ENCODE results near the gene STAM2. TPM values are rescaled to one million over a fixed set of nuclear protein-coding genes. Genes with fewer than 3 reads are reported as not detected.
A peak's percentile ranks its signal among the peaks of the same experiment; 100 is the strongest.
"Not testable (repeated sequence)": the region's sequence is repeated elsewhere in the genome, so short reads cannot be mapped to it uniquely, and the experiment has no call there.

STAM2 gene
- total and polyA plus RNA-seq, 3 experiments from 2014 or later: 3.7 to 19.8 (median 19.6) TPM

- ChIA-PET POLR2A (no interaction called here), CTCF (no interaction called here)
- H3K27me3 Mint-ChIP-seq: no peaks in the 10 kb centered on the region
- peaks cover 33 to 48% (median 45%) of the 10 kb centered on the region in 3 donors for H3K4me1 Mint-ChIP-seq
- no peak overlapping the region for H3K4me3 Mint-ChIP-seq
- peak overlapping the region in 2 of 8 donors; percentile 42 to 82 for H3K27ac Mint-ChIP-seq
- H3K9me3 Mint-ChIP-seq: peaks cover 0 to 3% (median 0%) of the 10 kb centered on the region in 5 donors
- no peaks in the 10 kb centered on the region for H3K27me3 ChIP-seq (ENCODE audit: insufficient read depth, low read length, poor library complexity, severe bottlenecking)
- no peaks in the 10 kb centered on the region for H3K9me3 ChIP-seq (ENCODE audit: low read length)
- DNase-seq: no peak
- H3K36me3 Mint-ChIP-seq: peaks cover 10 to 23% (median 16%) of the 10 kb centered on the region in 3 donors
- H3K36me3 ChIP-seq (ENCODE audit: insufficient read depth, low read length): no peaks in the 10 kb centered on the region
- H3K4me3 ChIP-seq (ENCODE audit: low read length): no peak overlapping the region
- no peak overlapping the region for H3K27ac ChIP-seq (ENCODE audit: low read depth, low read length)
- no peaks in the 10 kb centered on the region for H3K4me1 ChIP-seq (ENCODE audit: insufficient read depth, low read length)
Observed at GRCh38 chr2:152161598-152161997, 14.0 kb downstream of the STAM2 start.

- not testable (repeated sequence) for H3K27ac ChIP-seq (ENCODE audit: low read depth, low read length); H3K9me3 Mint-ChIP-seq
- H3K36me3 Mint-ChIP-seq: peaks cover 10 to 23% (median 16%) of the 10 kb centered on the region in 3 donors
Observed at GRCh38 chr2:152160378-152160777, 15.2 kb downstream of the STAM2 start.

GRCh38 chr2:152157253-152157652, 18.3 kb downstream of the STAM2 start:
- H3K4me3 ChIP-seq (ENCODE audit: low read length): no peak overlapping the region
- no peaks in the 10 kb centered on the region for H3K36me3 ChIP-seq (ENCODE audit: insufficient read depth, low read length)
- Mint-ChIP-seq H3K27me3 (no peaks in the 10 kb centered on the region), H3K27ac (peak overlapping the region in 1 of 8 donors; percentile 23), H3K4me3 (no peak overlapping the region), H3K4me1 (peaks cover 38 to 58% (median 48%) of the 10 kb centered on the region in 3 donors), H3K9me3 (peaks cover 0 to 3% (median 0%) of the 10 kb centered on the region in 5 donors), H3K36me3 (peaks cover 13 to 26% (median 13%) of the 10 kb centered on the region in 3 donors)
- H3K27ac ChIP-seq (ENCODE audit: low read depth, low read length): no peak overlapping the region
- H3K27me3 ChIP-seq (ENCODE audit: insufficient read depth, low read length, poor library complexity, severe bottlenecking): no peaks in the 10 kb centered on the region
- ChIA-PET POLR2A (no interaction called here), CTCF (interaction anchor here (1.4 kb wide), 1 partner anchor 9 kb away, joined by 3 read pairs; no protein-coding TSS in a partner anchor)
- H3K9me3 ChIP-seq (ENCODE audit: low read length): no peaks in the 10 kb centered on the region
- no peak for DNase-seq
- H3K4me1 ChIP-seq (ENCODE audit: insufficient read depth, low read length): no peaks in the 10 kb centered on the region

More at GRCh38 chr2:152160378-152160777, 15.2 kb downstream of the STAM2 start:
- H3K27me3 Mint-ChIP-seq; H3K9me3 ChIP-seq (ENCODE audit: low read length); H3K27me3 ChIP-seq (ENCODE audit: insufficient read depth, low read length, poor library complexity, severe bottlenecking); H3K4me1 ChIP-seq (ENCODE audit: insufficient read depth, low read length); H3K4me3 ChIP-seq (ENCODE audit: low read length); CTCF ChIA-PET; POLR2A ChIA-PET; H3K4me3 Mint-ChIP-seq; DNase-seq; H3K27ac Mint-ChIP-seq; H3K36me3 ChIP-seq (ENCODE audit: insufficient read depth, low read length): not testable (repeated sequence)
- peaks cover 32 to 50% (median 44%) of the 10 kb centered on the region in 3 donors for H3K4me1 Mint-ChIP-seq

GRCh38 chr2:152155209-152155608, 20.4 kb downstream of the STAM2 start:
- H3K36me3 Mint-ChIP-seq: peaks cover 13 to 27% (median 13%) of the 10 kb centered on the region in 3 donors
- Histone ChIP-seq H3K9me3 (ENCODE audit: low read length) (no peaks in the 10 kb centered on the region), H3K36me3 (ENCODE audit: insufficient read depth, low read length) (no peaks in the 10 kb centered on the region), H3K4me3 (ENCODE audit: low read length) (no peak overlapping the region), H3K4me1 (ENCODE audit: insufficient read depth, low read length) (no peaks in the 10 kb centered on the region), H3K27me3 (ENCODE audit: insufficient read depth, low read length, poor library complexity, severe bottlenecking) (no peaks in the 10 kb centered on the region), H3K27ac (ENCODE audit: low read depth, low read length) (no peak overlapping the region)
- no peak overlapping the region for H3K4me3 Mint-ChIP-seq
- H3K27ac Mint-ChIP-seq: peak overlapping the region in 1 of 8 donors; percentile 4
- ChIA-PET POLR2A (no interaction called here), CTCF (no interaction called here)
- no peak for DNase-seq
- no peaks in the 10 kb centered on the region for H3K27me3 Mint-ChIP-seq
- H3K4me1 Mint-ChIP-seq: peaks cover 38 to 57% (median 48%) of the 10 kb centered on the region in 3 donors
- peaks cover 0 to 3% (median 0%) of the 10 kb centered on the region in 5 donors for H3K9me3 Mint-ChIP-seq

GRCh38 chr2:152154462-152154861, 21.1 kb downstream of the STAM2 start:
- CTCF ChIA-PET: no interaction called here
- Mint-ChIP-seq H3K36me3 (peaks cover 13 to 29% (median 13%) of the 10 kb centered on the region in 3 donors), H3K27ac (peak overlapping the region in 3 of 8 donors; percentile 1 to 40 (median 14)), H3K9me3 (peaks cover 0 to 3% (median 0%) of the 10 kb centered on the region in 5 donors), H3K4me3 (peak overlapping the region in 1 of 7 donors; percentile 79), H3K27me3 (no peaks in the 10 kb centered on the region), H3K4me1 (peaks cover 38 to 53% (median 48%) of the 10 kb centered on the region in 3 donors)
- POLR2A ChIA-PET: no interaction called here
- H3K4me1 ChIP-seq (ENCODE audit: insufficient read depth, low read length): no peaks in the 10 kb centered on the region
- H3K36me3 ChIP-seq (ENCODE audit: insufficient read depth, low read length): no peaks in the 10 kb centered on the region
- no peak overlapping the region for H3K27ac ChIP-seq (ENCODE audit: low read depth, low read length)
- no peaks in the 10 kb centered on the region for H3K27me3 ChIP-seq (ENCODE audit: insufficient read depth, low read length, poor library complexity, severe bottlenecking)
- no peaks in the 10 kb centered on the region for H3K9me3 ChIP-seq (ENCODE audit: low read length)
- H3K4me3 ChIP-seq (ENCODE audit: low read length): no peak overlapping the region
- no peak for DNase-seq

- H3K36me3 Mint-ChIP-seq: peaks cover 4 to 33% (median 16%) of the 10 kb centered on the region in 3 donors
- H3K9me3 Mint-ChIP-seq: no peaks in the 10 kb centered on the region
- peaks cover 2 to 19% (median 9%) of the 10 kb centered on the region in 3 donors for H3K4me1 Mint-ChIP-seq
- no peaks in the 10 kb centered on the region for H3K4me1 ChIP-seq (ENCODE audit: insufficient read depth, low read length)
- H3K27ac ChIP-seq (ENCODE audit: low read depth, low read length): no peak overlapping the region
- H3K36me3 ChIP-seq (ENCODE audit: insufficient read depth, low read length): no peaks in the 10 kb centered on the region
- no peaks in the 10 kb centered on the region for H3K27me3 Mint-ChIP-seq
- peak overlapping the region in 6 of 8 donors; percentile 8 to 58 (median 30) for H3K27ac Mint-ChIP-seq
- DNase-seq: no peak
- H3K9me3 ChIP-seq (ENCODE audit: low read length): no peaks in the 10 kb centered on the region
- ChIA-PET CTCF (no interaction called here), POLR2A (no interaction called here)
- no peak overlapping the region for H3K4me3 Mint-ChIP-seq
- H3K27me3 ChIP-seq (ENCODE audit: insufficient read depth, low read length, poor library complexity, severe bottlenecking): no peaks in the 10 kb centered on the region
- H3K4me3 ChIP-seq (ENCODE audit: low read length): no peak overlapping the region
Observed at GRCh38 chr2:152134488-152135280, 40.9 kb downstream of the STAM2 start.

GRCh38 chr2:152132306-152132705, 43.3 kb downstream of the STAM2 start:
- peaks cover 4 to 18% (median 9%) of the 10 kb centered on the region in 3 donors for H3K4me1 Mint-ChIP-seq
- Histone ChIP-seq H3K36me3 (ENCODE audit: insufficient read depth, low read length) (no peaks in the 10 kb centered on the region), H3K4me3 (ENCODE audit: low read length) (no peak overlapping the region), H3K9me3 (ENCODE audit: low read length) (no peaks in the 10 kb centered on the region), H3K27me3 (ENCODE audit: insufficient read depth, low read length, poor library complexity, severe bottlenecking) (no peaks in the 10 kb centered on the region), H3K27ac (ENCODE audit: low read depth, low read length) (no peak overlapping the region), H3K4me1 (ENCODE audit: insufficient read depth, low read length) (no peaks in the 10 kb centered on the region)
- no peak overlapping the region for H3K4me3 Mint-ChIP-seq
- DNase-seq: no peak
- H3K9me3 Mint-ChIP-seq: no peaks in the 10 kb centered on the region
- H3K36me3 Mint-ChIP-seq: peaks cover 4 to 44% (median 11%) of the 10 kb centered on the region in 3 donors
- ChIA-PET CTCF (no interaction called here), POLR2A (no interaction called here)
- peak overlapping the region in 3 of 8 donors; percentile 8 to 35 (median 32) for H3K27ac Mint-ChIP-seq
- H3K27me3 Mint-ChIP-seq: no peaks in the 10 kb centered on the region

- no peak for DNase-seq
- H3K4me1 Mint-ChIP-seq: peaks cover 4 to 8% (median 5%) of the 10 kb centered on the region in 3 donors
- peaks cover 5% of the 10 kb centered on the region for H3K36me3 ChIP-seq (ENCODE audit: insufficient read depth, low read length)
- no peak overlapping the region for H3K4me3 Mint-ChIP-seq
- peaks cover 8 to 62% (median 18%) of the 10 kb centered on the region in 3 donors for H3K36me3 Mint-ChIP-seq
- no peaks in the 10 kb centered on the region for H3K27me3 ChIP-seq (ENCODE audit: insufficient read depth, low read length, poor library complexity, severe bottlenecking)
- H3K9me3 Mint-ChIP-seq: no peaks in the 10 kb centered on the region
- H3K4me3 ChIP-seq (ENCODE audit: low read length): no peak overlapping the region
- H3K27ac ChIP-seq (ENCODE audit: low read depth, low read length): no peak overlapping the region
- POLR2A ChIA-PET: no interaction called here
- H3K9me3 ChIP-seq (ENCODE audit: low read length): no peaks in the 10 kb centered on the region
- H3K4me1 ChIP-seq (ENCODE audit: insufficient read depth, low read length): no peaks in the 10 kb centered on the region
- no peaks in the 10 kb centered on the region for H3K27me3 Mint-ChIP-seq
- CTCF ChIA-PET: no interaction called here
- H3K27ac Mint-ChIP-seq: peak overlapping the region in 1 of 8 donors; percentile 12
Observed at GRCh38 chr2:152127628-152128027, 47.9 kb downstream of the STAM2 start.

All from CD8-positive, alpha-beta memory T cell (primary cell).